Effector memory CD4-positive, alpha-beta T cell (primary cell): ENCODE measurements around the gene FBXO27.
"Not testable (repeated sequence)": the region's sequence is repeated elsewhere in the genome, so short reads cannot be mapped to it uniquely, and the experiment has no call there.

Experiments used
- DNase-seq, 3 donors: peaks; one replicate each; pipeline ENCODE4 v3.0.0-alpha.2; 2020
- H3K27ac ChIP-seq: 2 replicates; pipeline ENCODE4 v1.7.0; 2013; ENCODE audit warnings: mild to moderate bottlenecking, low read length, moderate library complexity; ENCODE audit not compliant: insufficient read depth, poor library complexity, severe bottlenecking
- H3K27me3 ChIP-seq: replicated peaks from 2 replicates; pipeline ENCODE4 v1.7.0; 2013; ENCODE audit warnings: mild to moderate bottlenecking, low read length; ENCODE audit not compliant: insufficient read depth, control insufficient read depth, poor library complexity, severe bottlenecking
- H3K36me3 ChIP-seq: 2 replicates; pipeline ENCODE4 v1.7.0; 2013; ENCODE audit warnings: mild to moderate bottlenecking, low read length, moderate library complexity; ENCODE audit not compliant: control insufficient read depth, insufficient read depth
- H3K4me1 ChIP-seq: 2 replicates; pipeline ENCODE4 v1.7.0; 2013; ENCODE audit warnings: low read length, mild to moderate bottlenecking; ENCODE audit not compliant: control insufficient read depth, insufficient read depth, poor library complexity, severe bottlenecking
- H3K4me3 ChIP-seq: 2 replicates; pipeline ENCODE4 v1.7.0; 2013; ENCODE audit warnings: low read length, low read depth, mild to moderate bottlenecking; ENCODE audit not compliant: insufficient read depth, poor library complexity, severe bottlenecking
- H3K9me3 ChIP-seq: 2 replicates; pipeline ENCODE4 v1.7.0; 2013; ENCODE audit warnings: mild to moderate bottlenecking, low read length, moderate library complexity; ENCODE audit not compliant: control insufficient read depth

The FBXO27 gene

GRCh38 chr19:38990949-38991697 is 41.2 kb downstream of the FBXO27 start:
- Histone ChIP-seq H3K36me3 (no peaks in the 10 kb centered on the region), H3K4me3 (no peak overlapping the region), H3K27ac (no peak overlapping the region), H3K27me3 (no peaks in the 10 kb centered on the region), H3K9me3 (no peaks in the 10 kb centered on the region), H3K4me1 (no peaks in the 10 kb centered on the region)
- DNase-seq: no peak

DNA sequence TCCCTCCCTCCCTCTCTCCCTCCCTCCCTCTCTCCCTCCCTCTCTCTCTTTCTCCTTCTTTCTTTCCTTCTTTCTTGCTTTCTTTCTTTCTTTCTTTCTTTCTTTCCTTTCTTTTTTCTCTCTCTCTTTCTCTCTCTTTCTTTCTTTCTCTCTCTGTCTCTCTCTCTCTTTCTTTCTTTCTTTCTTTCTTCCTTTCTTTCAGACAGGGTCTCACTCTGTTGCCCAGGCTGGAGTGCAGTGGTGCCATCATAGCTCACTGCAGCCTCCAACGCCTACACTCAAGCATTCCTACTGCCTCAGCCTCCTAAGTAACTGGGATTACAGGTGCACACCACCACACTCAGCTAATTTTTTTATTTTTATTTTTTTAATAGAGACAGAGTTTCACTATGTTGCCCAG is 42.7 kb downstream of the FBXO27 start:
- not testable (repeated sequence) for H3K27ac ChIP-seq, H3K4me1 ChIP-seq, H3K36me3 ChIP-seq, H3K27me3 ChIP-seq, DNase-seq, H3K9me3 ChIP-seq, H3K4me3 ChIP-seq

DNA sequence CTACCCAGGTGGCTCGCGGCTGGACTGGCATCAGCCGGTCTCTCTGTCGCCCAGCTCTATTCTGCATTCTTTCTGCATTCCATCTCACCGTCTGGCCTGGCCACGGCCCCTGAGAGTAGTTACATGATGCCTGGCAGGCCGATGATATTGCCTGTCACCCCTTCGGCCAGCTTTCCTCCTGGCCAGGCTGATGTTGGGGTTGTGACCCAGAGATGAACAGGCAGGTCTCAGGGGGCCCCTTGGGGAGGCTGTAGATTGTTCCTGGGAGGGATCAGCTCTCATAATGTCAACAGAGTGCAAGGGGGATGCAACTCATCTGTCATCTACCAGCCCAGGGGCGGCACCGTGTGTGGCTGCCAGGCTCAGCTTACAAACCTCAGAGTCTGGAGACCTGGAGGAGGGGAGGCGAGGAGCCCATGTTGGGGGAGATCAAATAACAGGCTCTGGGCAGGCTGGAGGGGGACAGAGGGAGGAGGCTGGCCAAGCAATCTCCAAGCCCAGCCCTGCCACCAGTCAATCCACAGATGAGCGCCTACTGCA is 43.2 kb downstream of the FBXO27 start:
- Histone ChIP-seq H3K27ac (no peak overlapping the region), H3K4me1 (no peaks in the 10 kb centered on the region), H3K36me3 (no peaks in the 10 kb centered on the region), H3K4me3 (no peak overlapping the region), H3K27me3 (no peaks in the 10 kb centered on the region), H3K9me3 (no peaks in the 10 kb centered on the region)
- DNase-seq: no peak

DNA sequence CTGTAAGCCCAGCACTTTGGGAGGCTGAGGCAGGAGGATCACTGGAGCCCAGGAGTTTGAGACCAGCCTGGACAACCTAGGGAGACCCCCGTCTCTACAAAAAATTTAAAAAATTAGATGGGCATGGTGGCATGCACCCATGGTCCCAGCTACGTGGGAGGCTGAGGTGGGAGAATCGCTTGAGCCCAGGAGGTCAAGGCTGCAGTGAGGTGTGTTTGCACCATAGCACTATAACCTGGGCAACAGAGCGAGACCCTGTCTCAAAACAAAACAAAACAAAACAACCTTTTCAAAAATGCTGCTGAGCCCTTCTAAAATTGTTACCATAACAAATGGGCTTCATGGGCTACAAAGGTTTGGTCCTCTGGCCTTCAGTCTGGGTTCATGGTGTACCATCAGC is 43.7 kb downstream of the FBXO27 start:
- DNase-seq, H3K9me3 ChIP-seq, H3K4me3 ChIP-seq, H3K27me3 ChIP-seq, H3K4me1 ChIP-seq, H3K27ac ChIP-seq, H3K36me3 ChIP-seq: not testable (repeated sequence)

GRCh38 chr19:38987745-38988144 is 44.6 kb downstream of the FBXO27 start:
- not testable (repeated sequence) for H3K9me3 ChIP-seq, H3K27ac ChIP-seq, H3K36me3 ChIP-seq, H3K4me3 ChIP-seq, H3K27me3 ChIP-seq, H3K4me1 ChIP-seq, DNase-seq

- H3K4me3 ChIP-seq: no peak overlapping the region
- H3K27me3 ChIP-seq: no peaks in the 10 kb centered on the region
- no peaks in the 10 kb centered on the region for H3K4me1 ChIP-seq
- H3K36me3 ChIP-seq: no peaks in the 10 kb centered on the region
- DNase-seq: no peak
- H3K9me3 ChIP-seq: no peaks in the 10 kb centered on the region
- H3K27ac ChIP-seq: no peak overlapping the region
Measured at GRCh38 chr19:38985262-38985661, 47.1 kb downstream of the FBXO27 start.

GRCh38 chr19:38980583-38981374 is 51.6 kb downstream of the FBXO27 start:
- Histone ChIP-seq H3K36me3 (no peaks in the 10 kb centered on the region), H3K27ac (no peak overlapping the region), H3K27me3 (peaks cover 8% of the 10 kb centered on the region), H3K9me3 (no peaks in the 10 kb centered on the region), H3K4me1 (no peaks in the 10 kb centered on the region), H3K4me3 (no peak overlapping the region)
- DNase-seq: no peak

DNA sequence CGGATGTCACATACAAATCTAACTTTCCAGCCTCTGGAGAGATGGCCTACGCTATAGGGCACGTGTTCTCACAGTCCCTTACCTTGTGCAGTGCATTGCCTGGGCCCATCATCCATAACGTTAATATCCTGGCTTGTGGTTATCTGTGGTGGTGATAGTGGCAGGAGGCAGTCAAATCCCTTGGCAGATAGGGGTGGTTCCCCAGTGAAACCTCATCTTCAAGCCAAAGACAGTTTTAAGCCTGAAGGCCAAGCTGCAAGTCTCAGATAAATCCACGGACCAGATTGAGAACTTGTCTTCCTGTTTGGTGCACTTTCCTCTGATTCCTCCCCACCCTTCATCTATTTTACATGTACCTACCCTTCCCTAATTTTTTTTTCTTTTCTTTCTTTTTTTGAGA is 52.5 kb downstream of the FBXO27 start:
- H3K36me3 ChIP-seq: no peaks in the 10 kb centered on the region
- no peak overlapping the region for H3K4me3 ChIP-seq

GRCh38 chr19:38978326-38978689 is 54.0 kb downstream of the FBXO27 start:
- Histone ChIP-seq H3K27me3 (peaks cover 8% of the 10 kb centered on the region), H3K4me1 (peaks cover 3% of the 10 kb centered on the region), H3K27ac (no peak overlapping the region), H3K9me3 (no peaks in the 10 kb centered on the region), H3K4me3 (no peak overlapping the region), H3K36me3 (no peaks in the 10 kb centered on the region)
- no peak for DNase-seq

More for the DNA sequence above, 52.5 kb downstream of the FBXO27 start:
- Histone ChIP-seq H3K27ac (no peak overlapping the region), H3K4me1 (peaks cover 3% of the 10 kb centered on the region), H3K9me3 (no peaks in the 10 kb centered on the region), H3K27me3 (peaks cover 8% of the 10 kb centered on the region)
- no peak for DNase-seq
